Astrocyte of the spinal cord (primary cell): Measurements from ENCODE around the gene GRIK5.

Source experiments
- DNase-seq: peaks from one replicate; pipeline ENCODE4 v3.0.0; 2011; ENCODE audit warnings: low read depth, low spot score
- H3K4me3 ChIP-seq: 2 replicates; pipeline ENCODE4 v1.5.1; 2011; ENCODE audit warnings: low read depth, mild to moderate bottlenecking, low read length, moderate library complexity
- CTCF ChIP-seq: IDR thresholded peaks from 2 replicates; pipeline ENCODE4 v1.5.1; 2012; ENCODE audit warnings: low read depth, mild to moderate bottlenecking, low read length, inconsistent platforms
- in situ Hi-C: cut with HindIII; loops from 2 replicates; pipeline ENCODE4 v1.10.0; 2017; ENCODE audit warnings: low sequenced_read_pairs

Gene GRIK5

DNA sequence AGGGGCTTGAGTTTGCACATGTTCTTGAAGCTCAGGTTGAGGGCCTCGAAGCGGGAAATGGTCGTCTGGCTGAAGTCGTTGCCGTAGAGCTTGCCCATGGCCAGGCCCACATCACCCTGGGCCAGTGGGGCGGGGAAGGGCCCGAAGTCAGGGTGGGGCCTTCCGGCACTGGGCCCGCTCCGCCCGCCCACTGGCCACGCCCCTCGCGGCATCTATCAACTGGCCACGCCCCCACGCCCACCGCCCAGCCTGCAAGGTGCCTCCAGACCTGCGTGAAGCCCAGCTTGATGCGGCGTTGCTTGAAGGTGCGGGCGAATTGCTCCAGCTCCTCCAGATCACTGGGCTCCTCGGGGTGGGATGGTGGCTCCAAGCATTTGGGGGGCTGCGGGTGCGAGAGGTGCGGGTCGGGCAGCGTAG is 25.8 kb upstream of the GRIK5 start:
- no peak for TF ChIP-seq CTCF
- in situ Hi-C loops: no loop called here
- no peak for DNase-seq
- H3K4me3 ChIP-seq: no peak overlapping the region

- DNase-seq: no peak
- no peak overlapping the region for H3K4me3 ChIP-seq
- TF ChIP-seq CTCF: no peak
- in situ Hi-C loops: no loop called here
These were observed 25.3 kb upstream of the GRIK5 start for GRCh38 chr19:42095142-42095813.

- TF ChIP-seq CTCF: no peak
- in situ Hi-C loops: no loop called here
- H3K4me3 ChIP-seq: no peak overlapping the region
- DNase-seq: no peak
These were observed 23.9 kb upstream of the GRIK5 start for GRCh38 chr19:42093926-42094325.

DNA sequence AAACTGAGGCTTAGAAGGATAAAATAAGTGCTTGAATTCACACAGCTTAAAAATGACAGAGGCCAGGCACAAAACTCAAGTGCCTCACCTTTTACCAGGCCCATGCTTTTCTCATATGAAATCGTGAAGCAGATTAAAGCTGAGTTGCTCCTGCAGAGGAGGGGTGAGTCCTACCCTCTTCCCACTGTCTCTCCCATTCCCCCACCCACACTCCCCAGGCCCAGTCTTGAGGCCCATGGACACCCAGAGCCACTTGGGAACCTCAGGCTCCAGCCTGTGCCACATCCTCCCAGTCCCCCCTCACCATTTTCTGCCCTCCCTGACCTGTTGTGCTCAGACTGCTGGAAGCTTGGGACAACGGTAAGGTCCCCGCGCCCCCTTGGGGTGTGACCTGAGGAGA is 23.5 kb upstream of the GRIK5 start:
- no peak for DNase-seq
- H3K4me3 ChIP-seq: no peak overlapping the region
- no peak for TF ChIP-seq CTCF
- in situ Hi-C loops: no loop called here

- DNase-seq: no peak
- peak; percentile 63 for TF ChIP-seq CTCF
- H3K4me3 ChIP-seq: no peak overlapping the region
- in situ Hi-C loops: no loop called here
These were observed 22.3 kb upstream of the GRIK5 start for GRCh38 chr19:42092350-42092749.

GRCh38 chr19:42091742-42092141 is 21.7 kb upstream of the GRIK5 start:
- in situ Hi-C loops: no loop called here
- no peak for TF ChIP-seq CTCF
- no peak overlapping the region for H3K4me3 ChIP-seq
- no peak for DNase-seq
